Measurements from ENCODE around the gene MAGEH1. TPM values are rescaled to one million over a fixed set of nuclear protein-coding genes. Genes with fewer than 3 reads are reported as not detected.
A peak's percentile ranks its signal among the peaks of the same experiment; 100 is the strongest.
"Not testable (repeated sequence)": the region's sequence is repeated elsewhere in the genome, so short reads cannot be mapped to it uniquely, and the experiment has no call there.

MAGEH1 gene
- total RNA-seq, 2 experiments from 2014 or later = 16.4 to 17.0 TPM

DNA sequence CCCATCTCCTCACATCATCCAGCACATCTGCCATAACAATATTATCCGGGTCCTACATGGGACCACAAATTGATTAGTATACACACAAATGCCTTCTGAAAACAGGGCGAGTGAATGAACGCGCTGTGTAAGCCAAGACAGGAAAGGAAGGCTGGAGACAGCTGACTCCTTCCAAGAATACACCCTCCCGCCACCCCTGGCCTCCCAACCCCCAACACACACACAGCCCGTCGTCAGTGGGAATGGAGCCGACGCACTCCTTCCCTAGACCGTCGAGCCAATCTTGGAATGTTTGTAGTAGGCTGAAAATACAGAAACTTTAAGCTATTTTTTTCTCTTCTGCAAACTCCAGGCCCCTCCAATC is 319 bp upstream of the MAGEH1 start:
- CTCF ChIA-PET = interaction anchor here (0.8 to 1.5 kb wide), 3 partner anchors 28 to 266 kb away, joined by 3 to 5 read pairs (median 3); partner anchors contain the start of gene RRAGB
- H3K4me3 Mint-ChIP-seq = peak overlapping the region; percentile 96
- ATAC-seq = peak; percentile 28
- no peaks in the 10 kb centered on the region for H3K36me3 Mint-ChIP-seq (ENCODE audit: low read depth)
- intact Hi-C loops (cut with micrococcal nuclease) = no loop called here
- peak overlapping the region; percentile 95 for H3K27ac Mint-ChIP-seq
- TF ChIP-seq, protein P1, sequence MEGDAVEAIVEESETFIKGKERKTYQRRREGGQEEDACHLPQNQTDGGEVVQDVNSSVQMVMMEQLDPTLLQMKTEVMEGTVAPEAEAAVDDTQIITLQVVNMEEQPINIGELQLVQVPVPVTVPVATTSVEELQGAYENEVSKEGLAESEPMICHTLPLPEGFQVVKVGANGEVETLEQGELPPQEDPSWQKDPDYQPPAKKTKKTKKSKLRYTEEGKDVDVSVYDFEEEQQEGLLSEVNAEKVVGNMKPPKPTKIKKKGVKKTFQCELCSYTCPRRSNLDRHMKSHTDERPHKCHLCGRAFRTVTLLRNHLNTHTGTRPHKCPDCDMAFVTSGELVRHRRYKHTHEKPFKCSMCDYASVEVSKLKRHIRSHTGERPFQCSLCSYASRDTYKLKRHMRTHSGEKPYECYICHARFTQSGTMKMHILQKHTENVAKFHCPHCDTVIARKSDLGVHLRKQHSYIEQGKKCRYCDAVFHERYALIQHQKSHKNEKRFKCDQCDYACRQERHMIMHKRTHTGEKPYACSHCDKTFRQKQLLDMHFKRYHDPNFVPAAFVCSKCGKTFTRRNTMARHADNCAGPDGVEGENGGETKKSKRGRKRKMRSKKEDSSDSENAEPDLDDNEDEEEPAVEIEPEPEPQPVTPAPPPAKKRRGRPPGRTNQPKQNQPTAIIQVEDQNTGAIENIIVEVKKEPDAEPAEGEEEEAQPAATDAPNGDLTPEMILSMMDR (IDR thresholded peaks at IDR 0.05) = no peak
- POLR2A ChIA-PET = interaction anchor here (1.3 kb wide), 1 partner anchor 37 kb away, joined by 8 read pairs; no protein-coding TSS in a partner anchor
- DNase-seq = no peak
- H3K4me1 Mint-ChIP-seq (ENCODE audit: low read depth) = peaks cover 7% of the 10 kb centered on the region
- no peaks in the 10 kb centered on the region for H3K27me3 Mint-ChIP-seq
- H3K9me3 Mint-ChIP-seq = no peaks in the 10 kb centered on the region

DNA sequence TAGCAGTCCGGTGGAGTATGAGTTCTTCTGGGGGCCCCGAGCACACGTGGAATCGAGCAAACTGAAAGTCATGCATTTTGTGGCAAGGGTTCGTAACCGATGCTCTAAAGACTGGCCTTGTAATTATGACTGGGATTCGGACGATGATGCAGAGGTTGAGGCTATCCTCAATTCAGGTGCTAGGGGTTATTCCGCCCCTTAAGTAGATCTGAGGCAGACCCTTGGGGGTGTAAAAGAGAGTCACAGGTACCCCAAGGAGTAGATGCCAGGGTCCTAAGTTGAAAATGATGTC is 852 bp downstream of the MAGEH1 start:
- Mint-ChIP-seq H3K9me3 (no peaks in the 10 kb centered on the region), H3K4me3 (peak overlapping the region; percentile 96), H3K27ac (peak overlapping the region; percentile 95), H3K27me3 (no peaks in the 10 kb centered on the region), H3K36me3 (ENCODE audit: low read depth) (no peaks in the 10 kb centered on the region), H3K4me1 (ENCODE audit: low read depth) (peaks cover 7% of the 10 kb centered on the region)
- peak; percentile 16 for ATAC-seq
- DNase-seq = peak; percentile 8
- POLR2A ChIA-PET = no interaction called here
- CTCF ChIA-PET = no interaction called here
- TF ChIP-seq, protein P1 (IDR thresholded peaks at IDR 0.05) = no peak
- intact Hi-C loops (cut with micrococcal nuclease) = no loop called here

DNA sequence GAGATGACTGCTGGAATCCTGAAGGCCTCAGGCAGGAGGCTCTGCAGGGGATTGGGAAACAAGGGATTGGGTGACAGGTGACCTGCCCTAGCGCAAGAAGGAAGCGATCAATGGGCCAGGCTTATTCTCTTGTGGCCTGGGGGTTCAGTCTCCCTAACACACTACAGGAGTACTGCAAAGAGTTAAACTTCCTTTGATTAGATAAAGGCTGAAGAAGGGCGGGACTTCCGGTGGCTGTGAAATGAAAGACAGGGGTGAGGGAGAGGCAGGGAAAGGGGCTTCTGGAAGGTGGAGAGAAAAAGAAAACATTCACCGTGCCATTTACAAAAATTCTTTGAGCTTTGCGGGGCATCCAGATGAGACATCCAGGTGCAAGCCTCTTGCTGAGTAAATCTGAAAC is 3.8 kb downstream of the MAGEH1 start:
- H3K36me3 Mint-ChIP-seq (ENCODE audit: low read depth); intact Hi-C loops (cut with micrococcal nuclease); H3K9me3 Mint-ChIP-seq; H3K4me1 Mint-ChIP-seq (ENCODE audit: low read depth); POLR2A ChIA-PET; ATAC-seq; H3K27ac Mint-ChIP-seq; H3K27me3 Mint-ChIP-seq; CTCF ChIA-PET; H3K4me3 Mint-ChIP-seq; DNase-seq: not testable (repeated sequence)

DNA sequence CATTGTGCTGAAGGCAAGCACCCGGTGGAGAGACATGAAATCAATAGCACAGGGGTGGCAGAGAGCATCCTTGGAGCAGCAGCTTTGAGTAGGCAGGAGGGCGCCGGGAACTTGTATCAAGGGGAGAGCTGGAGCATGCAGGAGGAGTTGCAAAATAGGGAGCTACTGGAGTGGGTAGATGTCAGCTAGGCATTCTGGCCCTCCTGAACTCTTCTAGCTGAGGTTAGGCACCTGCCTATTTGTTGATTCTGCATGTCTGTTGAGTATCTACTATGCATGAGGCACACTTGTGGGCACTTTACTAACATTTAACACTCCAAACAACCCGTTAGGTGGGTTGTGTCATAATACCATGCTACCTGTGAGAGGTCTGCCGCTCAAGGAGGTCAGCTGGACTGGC is 7.5 kb downstream of the MAGEH1 start:
- POLR2A ChIA-PET; CTCF ChIA-PET; ATAC-seq; H3K27me3 Mint-ChIP-seq; H3K9me3 Mint-ChIP-seq; intact Hi-C loops (cut with micrococcal nuclease); H3K27ac Mint-ChIP-seq; H3K36me3 Mint-ChIP-seq (ENCODE audit: low read depth); H3K4me1 Mint-ChIP-seq (ENCODE audit: low read depth); DNase-seq; H3K4me3 Mint-ChIP-seq: not testable (repeated sequence)

DNA sequence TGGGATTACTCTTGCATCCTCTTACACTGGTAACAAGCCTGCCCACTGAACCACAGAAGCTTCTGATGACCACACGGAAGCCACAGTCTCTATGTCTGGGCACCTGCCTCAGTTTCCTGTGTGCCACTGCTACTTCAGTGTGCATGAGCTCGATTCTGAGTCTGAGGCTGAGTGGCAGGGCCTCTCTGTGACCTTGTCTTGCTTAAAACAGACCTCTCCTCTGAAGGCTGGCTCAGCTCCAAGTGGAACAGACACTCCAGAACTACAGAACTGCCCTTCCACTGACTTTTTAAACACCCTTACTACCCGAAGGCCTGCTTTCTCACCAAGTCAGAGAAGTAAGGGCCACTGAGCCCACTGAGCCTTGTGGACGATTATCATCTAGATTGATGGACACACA is 8.0 kb downstream of the MAGEH1 start:
- H3K36me3 Mint-ChIP-seq (ENCODE audit: low read depth); CTCF ChIA-PET; intact Hi-C loops (cut with micrococcal nuclease); H3K9me3 Mint-ChIP-seq; H3K27ac Mint-ChIP-seq; H3K4me3 Mint-ChIP-seq; H3K27me3 Mint-ChIP-seq; H3K4me1 Mint-ChIP-seq (ENCODE audit: low read depth); DNase-seq; POLR2A ChIA-PET; ATAC-seq: not testable (repeated sequence)

DNA sequence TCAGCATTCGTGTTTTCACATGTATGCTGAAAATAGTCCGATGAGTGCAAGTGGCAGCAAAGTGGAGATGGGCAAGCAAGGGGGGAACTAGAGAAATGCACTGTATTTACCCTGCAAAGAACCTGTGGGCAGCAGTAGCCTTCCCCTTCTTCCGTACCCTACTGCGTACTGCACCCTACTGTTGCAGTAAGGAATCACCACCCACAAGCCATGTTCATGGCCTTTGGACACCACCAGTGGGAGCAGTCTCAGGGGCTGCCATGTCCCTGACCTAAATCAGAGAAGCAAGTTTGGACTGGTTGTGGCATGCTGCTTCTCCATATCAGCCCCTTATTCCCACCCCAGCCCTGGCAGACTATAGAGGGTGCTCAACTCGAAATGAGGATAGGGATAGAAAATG is 12.1 kb downstream of the MAGEH1 start:
- H3K27ac Mint-ChIP-seq = not testable (repeated sequence)
- peak; percentile 60 for ATAC-seq

DNA sequence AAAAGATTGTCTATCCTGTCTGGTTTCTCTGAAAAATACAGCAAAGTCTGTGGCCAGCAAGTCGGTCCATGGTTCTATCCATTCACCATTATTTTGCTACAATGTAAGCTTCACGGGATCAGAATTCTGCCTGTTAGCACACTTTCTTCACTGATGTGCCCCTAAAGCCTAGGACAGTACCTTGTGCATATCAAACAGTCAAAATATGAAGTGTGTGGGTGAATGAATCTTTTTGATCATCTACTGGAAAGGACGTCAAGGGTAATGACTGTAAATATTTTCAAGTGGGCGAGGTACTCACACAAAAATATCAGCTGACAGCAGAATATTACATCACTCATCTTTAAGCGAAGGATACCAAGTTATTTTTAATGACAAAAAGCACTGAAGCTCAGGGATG is 13.2 kb downstream of the MAGEH1 start:
- POLR2A ChIA-PET; H3K4me1 Mint-ChIP-seq (ENCODE audit: low read depth); H3K27ac Mint-ChIP-seq; DNase-seq; ATAC-seq; CTCF ChIA-PET; H3K36me3 Mint-ChIP-seq (ENCODE audit: low read depth); H3K27me3 Mint-ChIP-seq; intact Hi-C loops (cut with micrococcal nuclease); H3K9me3 Mint-ChIP-seq; H3K4me3 Mint-ChIP-seq: not testable (repeated sequence)

More for the DNA sequence above, 12.1 kb downstream of the MAGEH1 start:
- H3K4me3 Mint-ChIP-seq; intact Hi-C loops (cut with micrococcal nuclease); CTCF ChIA-PET; H3K36me3 Mint-ChIP-seq (ENCODE audit: low read depth); DNase-seq; H3K27me3 Mint-ChIP-seq; POLR2A ChIA-PET; H3K4me1 Mint-ChIP-seq (ENCODE audit: low read depth); H3K9me3 Mint-ChIP-seq: not testable (repeated sequence)

DNA sequence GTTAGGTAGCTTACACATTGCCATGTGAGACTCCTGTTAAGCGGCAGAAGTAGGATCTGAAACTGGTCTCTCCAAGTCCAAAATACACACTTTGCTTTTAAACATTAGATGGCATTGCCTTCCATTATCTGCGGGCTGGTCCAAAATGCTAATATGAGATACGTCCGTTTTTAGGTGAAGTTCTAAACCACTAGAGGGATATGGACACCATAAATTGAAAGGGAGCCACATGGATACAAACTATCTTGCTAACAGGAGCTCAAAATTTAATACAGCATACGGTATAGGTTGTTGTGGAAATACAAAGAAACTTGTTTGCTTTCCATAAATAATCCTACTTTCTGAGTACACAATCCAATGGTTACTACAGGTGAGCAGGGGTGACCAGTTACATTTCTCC is 13.9 kb downstream of the MAGEH1 start:
- H3K4me1 Mint-ChIP-seq (ENCODE audit: low read depth); DNase-seq; ATAC-seq; H3K27me3 Mint-ChIP-seq; CTCF ChIA-PET; intact Hi-C loops (cut with micrococcal nuclease); H3K27ac Mint-ChIP-seq; H3K36me3 Mint-ChIP-seq (ENCODE audit: low read depth); H3K9me3 Mint-ChIP-seq; POLR2A ChIA-PET; H3K4me3 Mint-ChIP-seq: not testable (repeated sequence)

DNA sequence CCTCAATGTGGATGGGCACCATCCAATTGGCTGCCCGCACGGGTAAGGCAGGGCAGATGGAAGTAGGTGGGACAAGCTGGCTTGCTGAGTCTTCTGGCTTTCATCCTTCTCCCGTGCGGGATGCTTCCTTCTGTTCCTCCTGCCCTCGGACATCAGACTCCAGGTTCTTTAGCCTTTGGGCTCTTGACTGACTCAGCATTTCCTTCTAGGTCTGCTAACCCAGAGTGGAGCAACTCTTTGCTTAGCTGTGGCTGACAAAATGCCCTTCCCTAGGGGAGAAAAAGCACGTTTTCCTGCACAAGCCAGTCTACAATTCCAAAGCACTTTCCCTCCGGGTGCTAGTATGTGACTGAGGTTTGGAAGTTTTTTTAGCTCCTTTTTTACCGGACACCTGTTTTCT is 28.0 kb downstream of the MAGEH1 start:
- H3K36me3 Mint-ChIP-seq (ENCODE audit: low read depth) = not testable (repeated sequence)

More for the DNA sequence above, 28.0 kb downstream of the MAGEH1 start:
- POLR2A ChIA-PET; H3K27me3 Mint-ChIP-seq; H3K4me1 Mint-ChIP-seq (ENCODE audit: low read depth); H3K9me3 Mint-ChIP-seq; H3K4me3 Mint-ChIP-seq; DNase-seq; intact Hi-C loops (cut with micrococcal nuclease); ATAC-seq; H3K27ac Mint-ChIP-seq: not testable (repeated sequence)
- CTCF ChIA-PET = interaction anchor here (1.1 kb wide), 1 partner anchor 28 kb away, joined by 3 read pairs; the partner anchor contains the start of gene MAGEH1

Data from activated CD8-positive, alpha-beta T cell treated with anti-CD3 and anti-CD28 coated beads for 36 hours (primary cell).